Stimulated activated CD4-positive, alpha-beta T cell treated with anti-CD3 and anti-CD28 coated beads, Interleukin-12 subunit alpha, Interleukin-12 subunit beta, amount 100 ng/mL, for 48 hours (primary cell): ENCODE data around the gene NIP7.
A peak's percentile ranks its signal among the peaks of the same experiment; 100 is the strongest.

Experiments used
- DNase-seq, 3 donors: peaks; one replicate each; pipeline ENCODE4 v3.0.0-alpha.2; 2020; ENCODE audit warnings: low read depth in 2 of 3, low spot score in 1 of 3

The NIP7 gene

DNA sequence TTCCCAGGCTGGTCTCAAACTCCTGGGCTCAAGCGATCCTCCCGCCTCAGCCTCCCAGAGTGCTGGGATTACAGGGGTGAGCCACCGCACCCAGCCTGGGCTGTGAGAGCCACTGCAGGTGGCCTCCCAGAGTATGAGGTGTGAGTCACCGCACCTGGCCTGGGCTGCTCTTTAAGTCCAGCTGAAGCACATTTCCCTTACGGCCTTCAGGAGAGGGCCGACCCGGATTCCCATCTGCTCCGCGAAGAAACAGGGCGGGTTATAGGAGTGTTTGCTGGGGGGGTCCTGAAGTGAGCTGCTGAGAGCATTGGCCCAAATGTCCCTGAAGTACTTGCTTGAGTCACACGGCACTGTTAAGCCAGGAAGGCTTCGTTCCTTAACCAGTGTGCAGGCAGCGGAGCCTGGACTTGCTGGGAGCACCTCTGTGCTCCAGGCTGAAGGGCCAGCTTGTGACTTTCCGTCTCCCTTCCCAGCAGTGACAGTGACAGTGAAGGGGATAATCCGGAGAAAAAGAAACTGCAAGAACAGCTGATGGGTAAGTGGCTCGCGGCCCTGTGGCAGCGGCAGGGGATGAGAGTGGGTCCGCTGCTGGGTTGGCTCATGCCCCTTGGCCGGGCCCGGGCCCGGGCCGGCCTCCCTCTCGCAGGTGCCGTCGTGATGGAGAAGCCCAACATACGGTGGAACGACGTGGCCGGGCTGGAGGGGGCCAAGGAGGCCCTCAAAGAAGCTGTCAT is 21.2 kb upstream of the NIP7 start:
- no peak for DNase-seq

DNA sequence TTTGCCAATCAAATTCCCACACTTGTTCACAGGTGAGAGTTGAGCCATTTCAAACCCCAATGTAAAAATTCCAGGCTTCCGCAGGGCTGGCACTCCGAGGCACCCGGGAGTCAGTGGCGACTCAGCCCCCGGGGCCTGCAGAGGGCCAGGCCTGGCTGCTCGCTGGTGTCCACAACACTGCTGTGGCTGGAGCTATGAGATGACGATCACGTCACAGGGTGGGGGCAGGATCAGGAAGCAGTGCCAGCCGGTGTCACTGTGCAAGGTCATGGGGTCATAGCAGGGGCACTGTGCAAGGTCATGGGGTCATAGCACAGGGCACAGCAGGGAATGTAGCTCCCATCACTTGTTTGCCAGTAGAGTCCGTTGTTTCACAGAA is 20.7 kb upstream of the NIP7 start:
- DNase-seq: no peak

GRCh38 chr16:69319381-69319780 is 20.2 kb upstream of the NIP7 start:
- no peak for DNase-seq

- no peak for DNase-seq
These were observed 19.5 kb upstream of the NIP7 start for GRCh38 chr16:69319826-69320739.

- no peak for DNase-seq
These were observed 18.9 kb upstream of the NIP7 start for GRCh38 chr16:69320740-69321073.

- no peak for DNase-seq
These were observed 18.5 kb upstream of the NIP7 start for GRCh38 chr16:69321080-69321479.

- DNase-seq: no peak
These were observed 17.2 kb upstream of the NIP7 start for GRCh38 chr16:69322343-69322742.

GRCh38 chr16:69323415-69323814 is 16.2 kb upstream of the NIP7 start:
- DNase-seq: no peak

DNA sequence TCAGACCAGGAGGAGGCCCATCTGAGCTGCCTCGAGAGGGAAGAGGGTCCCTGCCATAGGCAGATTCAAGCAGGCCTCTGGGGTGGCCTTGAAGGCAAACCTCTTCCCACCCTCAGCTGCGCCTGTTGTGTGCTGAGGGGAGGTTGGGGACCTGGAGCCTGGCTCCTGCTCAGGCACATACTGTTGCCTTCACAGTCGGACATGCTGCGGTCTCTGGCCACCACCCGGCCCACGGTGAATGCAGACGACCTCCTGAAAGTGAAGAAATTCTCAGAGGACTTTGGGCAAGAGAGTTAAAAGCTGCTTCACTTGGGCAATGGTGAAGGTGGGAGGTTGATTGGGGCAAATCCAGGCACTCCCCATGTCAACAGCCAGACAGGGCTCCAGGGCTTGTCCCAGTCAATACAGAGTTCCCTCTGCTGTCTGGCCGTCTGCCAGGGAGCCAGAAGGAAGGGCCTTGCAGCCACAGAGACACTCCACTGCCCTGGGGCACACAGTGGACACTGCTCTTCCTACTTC is 15.5 kb upstream of the NIP7 start:
- no peak for DNase-seq

DNA sequence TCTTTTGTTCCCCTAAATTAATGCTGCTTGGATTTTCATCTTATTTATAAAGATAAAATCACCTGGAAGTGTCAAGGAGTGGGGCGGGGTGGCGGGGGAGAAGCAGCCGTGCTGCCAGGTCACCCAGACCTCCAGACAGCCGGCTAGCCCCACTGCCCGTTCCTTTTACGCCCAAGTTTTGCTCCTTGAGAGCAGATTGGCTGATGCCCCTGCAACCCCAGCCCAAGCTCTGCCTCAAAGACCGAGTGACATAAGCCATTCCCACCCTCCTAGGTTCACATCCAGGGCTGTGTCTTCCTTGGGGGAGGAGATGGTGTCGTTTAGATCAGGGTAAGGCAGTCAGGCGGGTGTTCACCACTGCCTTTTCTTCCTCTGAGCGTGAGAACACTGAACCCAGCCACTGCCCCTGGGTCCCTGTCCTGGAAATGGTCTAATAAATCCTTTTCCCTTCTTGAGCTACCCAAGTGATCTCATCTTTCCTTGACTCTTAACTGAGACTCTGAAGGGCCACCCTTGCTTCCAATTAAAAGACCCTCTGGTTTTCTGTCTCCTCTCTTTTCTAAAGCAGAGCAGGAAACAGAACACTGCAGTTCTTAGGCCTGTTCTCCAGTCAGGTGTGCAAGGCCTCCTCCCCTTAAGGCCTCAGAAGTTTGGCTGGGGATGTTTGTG is 14.9 kb upstream of the NIP7 start:
- DNase-seq: no peak

GRCh38 chr16:69325784-69326171 is 13.8 kb upstream of the NIP7 start:
- no peak for DNase-seq

GRCh38 chr16:69326172-69326873 is 13.2 kb upstream of the NIP7 start:
- no peak for DNase-seq

- no peak for DNase-seq
These were observed 11.8 kb upstream of the NIP7 start for GRCh38 chr16:69327585-69328310.

GRCh38 chr16:69328854-69329316 is 10.7 kb upstream of the NIP7 start:
- DNase-seq: no peak

- DNase-seq: peak in 2 of 3 donors; percentile 18 to 38
These were observed 9.9 kb upstream of the NIP7 start for GRCh38 chr16:69329369-69330285.

GRCh38 chr16:69330286-69331109 is 9.1 kb upstream of the NIP7 start, which contains the start of gene PDF:
Gene PDF, minus strand, starts transcription at chr16:69330588. Its CDS starts 18 bp downstream, at chr16:69330570.
- DNase-seq: peak; percentile 59 to 89 (median 71)

GRCh38 chr16:69334696-69335095 is 4.9 kb upstream of the NIP7 start:
- DNase-seq: no peak

DNA sequence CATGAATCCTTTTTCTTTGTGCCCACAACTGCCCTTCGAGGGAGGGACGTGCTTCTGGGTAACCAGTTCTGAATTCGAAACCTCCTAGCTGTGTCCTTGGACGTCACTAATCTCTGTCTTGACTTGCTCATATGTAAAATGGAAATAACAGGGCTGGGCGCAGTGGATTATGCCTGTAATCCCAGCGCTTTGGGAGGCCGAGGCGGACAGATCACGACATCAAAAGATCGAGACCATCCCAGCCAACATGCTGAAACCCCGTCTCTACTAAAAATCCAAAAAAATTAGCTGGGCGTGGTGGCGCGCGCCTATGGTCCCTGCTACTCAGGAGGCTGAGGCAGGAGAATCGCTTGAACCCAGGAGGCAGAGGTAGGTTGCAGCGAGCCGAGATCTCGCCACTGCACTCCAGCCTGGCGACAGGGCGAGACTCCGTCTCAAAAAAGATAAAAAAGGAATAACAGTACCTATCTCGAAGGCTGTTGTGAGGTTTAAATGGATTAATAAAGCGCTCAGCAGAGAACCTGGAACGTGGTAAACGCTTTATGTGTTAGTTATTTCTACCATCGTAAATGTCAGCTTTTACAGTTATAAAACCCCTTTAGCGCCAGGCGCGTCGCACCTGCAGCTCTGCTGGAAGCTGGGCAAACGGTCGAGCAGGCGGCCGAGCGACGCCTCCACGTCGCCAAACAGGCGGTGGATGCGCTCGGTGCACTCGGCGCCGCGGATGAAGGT is 849 bp upstream of the NIP7 start:
- DNase-seq: no peak
